ENCODE results near the gene RTTN.

- TF ChIP-seq CTCF (conservative IDR thresholded peaks at IDR 0.05; ENCODE audit: low read length) (no peak), EZH2phosphoT487 (IDR thresholded peaks at IDR 0.05; ENCODE audit: borderline replicate concordance) (no peak)
These were observed 48.6 kb downstream of the RTTN start for GRCh38 chr18:70156886-70157285.
